Measurements from ENCODE around the gene LRRC25. TPM values are rescaled to one million over a fixed set of nuclear protein-coding genes. Genes with fewer than 3 reads are reported as not detected.

Gene LRRC25
- 1.5 TPM for total RNA-seq
- polyA plus RNA-seq (ENCODE audit: insufficient read depth in 1 of 8, insufficient read length in 8 of 8, low replicate concordance in 1 of 8) = 1 to 10 TPM; 1.2 to 2.4 (median 1.7) TPM
- long read RNA-seq, donor 1, partial matches to known transcripts = 0 of 2 reads
- long read RNA-seq, donor 1, other reads (novel, unspliced or antisense) = 0 of 2 reads
- long read RNA-seq, donor 2 = 0 reads
- long read RNA-seq, donor 3, partial matches to known transcripts = 0 of 2 reads
- long read RNA-seq, donor 3, other reads (novel, unspliced or antisense) = 0 of 2 reads
- long read RNA-seq, donor 4, partial matches to known transcripts = 0 of 1 reads
- long read RNA-seq, donor 4, other reads (novel, unspliced or antisense) = 0 of 1 reads
- long read RNA-seq, donor 5, partial matches to known transcripts = 0 of 5 reads
- long read RNA-seq, donor 5, other reads (novel, unspliced or antisense) = 0 of 5 reads
- long read RNA-seq, donor 6 = 0 reads
- long read RNA-seq, donor 7, partial matches to known transcripts = 0 of 1 reads
- long read RNA-seq, donor 7, other reads (novel, unspliced or antisense) = 0 of 1 reads
- long read RNA-seq, donor 8 = 0 reads
- long read RNA-seq, donor 9, partial matches to known transcripts = 0 of 1 reads
- long read RNA-seq, donor 9, other reads (novel, unspliced or antisense) = 0 of 1 reads
- long read RNA-seq, donor 10 = 0 reads
- long read RNA-seq, donor 11, partial matches to known transcripts = 0 of 2 reads
- long read RNA-seq, donor 11, other reads (novel, unspliced or antisense) = 0 of 2 reads

DNA sequence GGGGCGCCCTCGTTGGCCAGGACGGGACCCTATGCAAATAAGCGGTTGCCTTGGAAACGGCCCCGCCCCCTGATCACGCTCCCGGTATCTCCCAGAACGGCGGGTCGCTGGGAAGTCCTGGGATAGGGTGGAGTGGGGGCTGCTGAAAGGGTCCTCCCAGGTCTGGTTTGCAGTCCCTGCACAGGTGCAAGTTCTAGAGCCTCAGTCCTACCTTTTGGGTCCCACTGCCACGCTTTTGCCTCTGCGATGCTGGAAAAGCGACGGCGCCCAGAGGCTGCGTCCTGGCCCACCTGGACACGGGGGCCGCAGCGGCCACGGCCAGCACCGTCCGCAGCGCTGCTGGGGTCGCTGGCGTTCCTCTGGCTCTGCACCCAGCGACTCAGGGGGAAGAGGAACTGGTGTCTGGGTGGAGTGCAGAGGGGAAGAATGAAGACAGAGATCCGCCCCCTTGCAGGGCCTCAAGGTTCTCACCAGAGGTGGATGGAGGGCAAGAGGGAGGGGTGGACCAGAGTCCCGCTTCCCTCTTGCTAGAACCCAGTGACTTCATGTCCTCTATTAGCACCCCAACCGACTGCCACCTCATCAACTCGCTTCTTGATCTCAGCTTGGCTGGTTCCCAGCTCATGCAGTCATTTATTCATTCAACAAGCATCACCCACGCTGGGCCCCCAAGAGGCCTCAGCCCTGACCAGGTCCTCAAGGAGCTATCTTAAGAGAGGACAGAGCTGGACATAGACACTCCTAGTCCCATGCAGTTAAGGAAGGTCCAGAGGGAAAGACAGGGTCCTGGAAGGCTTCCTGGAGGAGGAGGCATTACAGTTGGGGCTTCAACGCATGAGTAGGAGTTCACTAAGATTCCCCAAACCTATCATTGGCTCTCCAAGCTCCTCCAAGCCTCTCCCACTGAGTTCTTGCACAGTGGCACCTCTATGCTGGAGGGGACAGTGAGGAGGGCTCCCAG, at the start of gene LRRC25:
LRRC25 (minus strand) TSS at position 381 of the 961 bp plus-strand sequence. CDS start 659 bp downstream, outside the sequence.
- peaks cover 22% of the 10 kb centered on the region for H3K4me1 ChIP-seq (ENCODE audit: control insufficient read depth, insufficient read depth, low read length)
- no peak within 1 kb of the TSS for H3K27ac ChIP-seq (ENCODE audit: low read length)
- WGBS (ENCODE audit: insufficient coverage) = 10% methylated on average over 20 of the region's 33 CpGs
- peak; percentile 76 for DNase-seq
- H3K27me3 ChIP-seq (ENCODE audit: control insufficient read depth, insufficient read depth, low read length) = peaks cover 17% of the 10 kb centered on the region
- H3K4me3 ChIP-seq (ENCODE audit: low read length) = peak within 1 kb of the TSS; percentile 26
- H3K36me3 ChIP-seq (ENCODE audit: control insufficient read depth, insufficient read depth, low read length) = no peaks in the 10 kb centered on the region
- no peaks in the 10 kb centered on the region for H3K9me3 ChIP-seq (replicated peaks; ENCODE audit: control insufficient read depth, low read depth, low read length)

DNA sequence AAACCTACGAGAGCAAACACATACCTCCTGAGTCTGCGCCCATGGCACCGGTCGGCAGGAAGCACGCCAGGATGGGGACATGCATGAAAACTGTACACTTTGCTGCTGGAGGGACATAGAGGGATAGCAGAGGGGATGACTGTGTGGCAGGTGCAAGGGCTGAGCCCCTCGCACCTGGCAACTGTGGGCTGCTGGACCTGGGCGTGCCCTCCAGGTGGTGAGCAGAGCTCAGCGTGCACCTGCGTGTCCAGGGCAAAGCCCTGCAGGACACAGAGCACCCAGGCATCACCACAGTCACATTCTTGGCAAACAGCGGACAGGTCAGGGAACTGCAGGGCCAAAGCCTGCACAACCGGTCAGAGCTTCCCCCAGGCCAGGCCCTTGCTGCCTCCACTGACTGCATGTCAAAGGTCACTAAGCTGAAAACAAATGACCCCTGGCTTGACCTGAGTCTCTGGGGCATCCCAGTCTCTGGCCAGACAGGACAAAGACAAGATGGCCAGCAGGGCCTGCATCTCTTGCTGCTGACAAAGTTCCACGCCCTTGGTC, 49.5 kb upstream of the LRRC25 start:
- no peaks in the 10 kb centered on the region for H3K9me3 ChIP-seq (replicated peaks; ENCODE audit: control insufficient read depth, low read depth, low read length)
- no peak overlapping the region for H3K4me3 ChIP-seq (ENCODE audit: low read length)
- H3K36me3 ChIP-seq (ENCODE audit: control insufficient read depth, insufficient read depth, low read length) = peaks cover 75% of the 10 kb centered on the region
- H3K4me1 ChIP-seq (ENCODE audit: control insufficient read depth, insufficient read depth, low read length) = peaks cover 66% of the 10 kb centered on the region
- H3K27me3 ChIP-seq (ENCODE audit: control insufficient read depth, insufficient read depth, low read length) = no peaks in the 10 kb centered on the region
- 87% methylated on average over 9 of the region's 12 CpGs for WGBS (ENCODE audit: insufficient coverage)
- no peak for DNase-seq
- no peak overlapping the region for H3K27ac ChIP-seq (ENCODE audit: low read length)

DNA sequence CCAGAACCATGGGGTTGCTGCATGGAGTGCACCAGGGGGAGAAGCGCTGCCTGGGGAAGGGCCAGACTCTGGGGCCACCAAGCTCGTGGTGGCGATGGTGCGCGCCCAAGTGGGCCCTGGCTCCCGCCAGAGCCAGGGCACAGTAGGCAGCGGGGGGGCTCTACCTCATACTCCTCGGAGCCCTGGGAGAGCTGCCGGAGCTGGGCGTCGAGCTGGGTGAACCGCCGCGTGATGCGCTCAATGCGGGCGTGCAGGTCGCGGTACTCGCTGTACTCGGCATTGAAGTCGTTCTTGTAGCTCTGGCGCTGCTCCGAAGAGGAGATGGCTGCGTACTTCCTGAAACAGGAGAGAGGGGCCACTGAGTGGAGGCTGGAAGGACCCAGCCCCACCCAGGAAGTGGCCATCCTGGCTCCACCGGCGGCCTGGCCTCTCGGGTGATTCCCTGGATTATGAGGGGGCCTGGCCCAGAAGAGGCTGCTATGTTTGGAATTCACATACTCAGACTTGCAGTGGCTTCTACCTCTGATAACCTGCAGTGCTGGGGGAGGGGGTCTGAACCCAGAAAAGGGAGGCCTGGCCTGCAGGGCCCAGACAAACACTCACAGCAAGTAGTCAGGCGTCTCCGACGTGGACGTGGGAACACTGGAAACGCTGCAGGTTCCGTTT, 48.9 kb upstream of the LRRC25 start:
- Histone ChIP-seq H3K4me1 (ENCODE audit: control insufficient read depth, insufficient read depth, low read length) (peaks cover 62% of the 10 kb centered on the region), H3K36me3 (ENCODE audit: control insufficient read depth, insufficient read depth, low read length) (peaks cover 69% of the 10 kb centered on the region), H3K27ac (ENCODE audit: low read length) (no peak overlapping the region), H3K9me3 (replicated peaks; ENCODE audit: control insufficient read depth, low read depth, low read length) (no peaks in the 10 kb centered on the region), H3K27me3 (ENCODE audit: control insufficient read depth, insufficient read depth, low read length) (no peaks in the 10 kb centered on the region), H3K4me3 (ENCODE audit: low read length) (no peak overlapping the region)
- DNase-seq = no peak
- WGBS (ENCODE audit: insufficient coverage) = 92% methylated on average over 32 of the region's 34 CpGs

DNA sequence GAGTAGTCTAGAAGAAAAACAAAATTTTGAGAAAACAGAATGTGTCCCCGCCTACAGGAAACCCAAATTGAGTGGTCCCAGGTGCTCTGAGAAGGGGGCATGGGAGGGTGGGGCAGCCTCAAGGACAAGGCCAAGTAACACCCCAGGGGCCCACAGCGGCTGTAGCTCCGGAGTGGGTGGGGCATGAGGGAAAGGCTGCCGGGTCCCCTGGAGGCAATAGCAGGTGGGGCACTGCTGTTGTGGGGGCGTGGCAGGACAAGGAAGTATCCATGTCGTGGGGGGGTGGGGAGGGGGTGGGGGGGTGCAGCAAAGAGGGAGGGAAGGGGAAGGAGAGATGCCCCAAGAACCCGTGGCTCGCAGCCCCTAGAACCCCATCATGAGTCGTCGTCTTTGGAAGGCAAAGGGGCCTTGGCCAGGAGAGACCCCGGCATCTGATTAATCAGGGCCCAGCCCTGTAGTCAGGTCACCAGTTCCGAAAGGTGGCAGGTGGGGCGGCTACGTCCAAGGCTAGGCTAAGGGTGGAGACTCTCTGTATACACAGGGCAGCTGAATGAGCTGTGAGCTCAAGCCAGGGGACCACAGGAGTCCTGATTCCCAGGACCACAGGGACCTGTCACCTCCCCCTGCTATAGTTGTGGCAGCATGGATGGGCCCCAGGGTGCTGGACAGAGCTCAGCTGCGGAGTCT, 48.0 kb upstream of the LRRC25 start:
- Histone ChIP-seq H3K4me1 (ENCODE audit: control insufficient read depth, insufficient read depth, low read length) (peaks cover 59% of the 10 kb centered on the region), H3K27ac (ENCODE audit: low read length) (peak overlapping the region; percentile 29), H3K27me3 (ENCODE audit: control insufficient read depth, insufficient read depth, low read length) (no peaks in the 10 kb centered on the region), H3K4me3 (ENCODE audit: low read length) (no peak overlapping the region), H3K9me3 (replicated peaks; ENCODE audit: control insufficient read depth, low read depth, low read length) (no peaks in the 10 kb centered on the region), H3K36me3 (ENCODE audit: control insufficient read depth, insufficient read depth, low read length) (peaks cover 60% of the 10 kb centered on the region)
- no peak for DNase-seq
- WGBS (ENCODE audit: insufficient coverage) = 76% methylated on average over 5 of the region's 15 CpGs

DNA sequence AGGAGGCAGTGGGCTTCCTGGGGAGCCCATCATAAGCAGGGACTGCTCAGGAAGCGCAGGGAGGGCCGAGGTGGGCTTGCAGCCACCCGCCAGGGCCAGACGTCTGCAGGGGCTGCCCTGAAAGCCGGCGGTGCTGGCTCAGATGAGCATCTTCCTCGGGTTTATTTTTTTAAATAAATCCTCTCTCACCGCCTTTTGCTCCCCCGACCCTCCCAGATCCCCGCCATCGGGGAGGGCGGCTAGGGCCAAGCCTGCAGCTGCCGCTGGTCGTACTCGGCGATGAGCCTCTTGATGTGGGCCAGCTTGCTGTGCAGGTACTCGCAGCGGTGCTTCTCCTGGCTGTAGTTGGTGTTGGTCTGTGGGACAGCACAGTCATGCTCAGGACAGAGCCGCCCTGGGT, 47.1 kb upstream of the LRRC25 start:
- Histone ChIP-seq H3K27me3 (ENCODE audit: control insufficient read depth, insufficient read depth, low read length) (no peaks in the 10 kb centered on the region), H3K4me1 (ENCODE audit: control insufficient read depth, insufficient read depth, low read length) (peaks cover 59% of the 10 kb centered on the region)
- WGBS (ENCODE audit: insufficient coverage) = 81% methylated on average over 11 of the region's 19 CpGs

DNA sequence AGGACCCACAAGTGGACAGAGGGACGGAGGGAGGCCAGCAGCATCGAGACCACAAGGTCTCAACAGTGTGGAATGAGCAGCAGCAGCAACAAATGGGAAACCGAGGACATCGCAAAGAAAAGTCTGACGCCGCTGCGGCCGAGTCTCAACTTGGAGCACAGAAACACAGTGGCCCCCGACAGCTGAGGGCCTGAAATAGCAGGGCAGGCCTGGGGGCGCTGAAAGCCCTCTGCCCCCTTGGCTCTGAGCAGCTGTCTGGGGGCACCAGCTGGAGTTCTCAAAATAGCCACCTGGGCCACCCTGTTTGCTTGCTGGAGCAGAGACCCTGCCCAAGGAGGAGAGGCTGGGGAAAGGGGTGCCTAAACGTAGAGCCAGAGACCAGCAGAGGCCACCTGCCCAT, 46.4 kb upstream of the LRRC25 start:
- Histone ChIP-seq H3K9me3 (replicated peaks; ENCODE audit: control insufficient read depth, low read depth, low read length) (no peaks in the 10 kb centered on the region), H3K4me1 (ENCODE audit: control insufficient read depth, insufficient read depth, low read length) (peaks cover 59% of the 10 kb centered on the region), H3K36me3 (ENCODE audit: control insufficient read depth, insufficient read depth, low read length) (peaks cover 48% of the 10 kb centered on the region), H3K4me3 (ENCODE audit: low read length) (peak overlapping the region; percentile 51), H3K27me3 (ENCODE audit: control insufficient read depth, insufficient read depth, low read length) (no peaks in the 10 kb centered on the region), H3K27ac (ENCODE audit: low read length) (peak overlapping the region; percentile 81)
- DNase-seq = peak; percentile 79
- WGBS (ENCODE audit: insufficient coverage) = 82% methylated on average over 11 of the region's 11 CpGs

More for the DNA sequence above, 47.1 kb upstream of the LRRC25 start:
- DNase-seq = no peak
- Histone ChIP-seq H3K9me3 (replicated peaks; ENCODE audit: control insufficient read depth, low read depth, low read length) (no peaks in the 10 kb centered on the region), H3K36me3 (ENCODE audit: control insufficient read depth, insufficient read depth, low read length) (peaks cover 54% of the 10 kb centered on the region), H3K27ac (ENCODE audit: low read length) (peak overlapping the region; percentile 62), H3K4me3 (ENCODE audit: low read length) (peak overlapping the region; percentile 17)

DNA sequence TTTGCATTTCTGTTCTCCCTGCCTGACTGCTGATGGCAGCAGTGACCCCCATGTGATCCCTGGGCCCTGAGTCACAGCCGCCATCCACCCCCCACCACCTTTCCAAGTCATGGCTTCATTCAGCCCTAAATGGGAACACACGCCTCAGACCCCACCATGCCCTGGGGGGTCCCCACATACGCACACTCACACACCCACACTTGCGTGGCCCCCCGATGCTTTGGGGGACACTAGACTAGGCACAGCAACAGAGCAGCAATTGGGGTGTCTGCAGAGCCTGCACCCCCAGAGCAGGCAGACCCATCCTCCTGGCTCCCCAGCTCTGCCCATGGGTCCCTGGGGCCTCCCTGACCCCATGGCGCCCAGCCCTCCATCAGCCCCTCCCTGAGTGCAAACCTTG, 46.0 kb upstream of the LRRC25 start:
- peaks cover 43% of the 10 kb centered on the region for H3K36me3 ChIP-seq (ENCODE audit: control insufficient read depth, insufficient read depth, low read length)
- DNase-seq = no peak
- H3K27ac ChIP-seq (ENCODE audit: low read length) = peak overlapping the region; percentile 81
- 86% methylated on average over 5 of the region's 6 CpGs for WGBS (ENCODE audit: insufficient coverage)
- H3K4me3 ChIP-seq (ENCODE audit: low read length) = peak overlapping the region; percentile 51
- H3K27me3 ChIP-seq (ENCODE audit: control insufficient read depth, insufficient read depth, low read length) = no peaks in the 10 kb centered on the region
- H3K9me3 ChIP-seq (replicated peaks; ENCODE audit: control insufficient read depth, low read depth, low read length) = no peaks in the 10 kb centered on the region
- H3K4me1 ChIP-seq (ENCODE audit: control insufficient read depth, insufficient read depth, low read length) = peaks cover 62% of the 10 kb centered on the region

DNA sequence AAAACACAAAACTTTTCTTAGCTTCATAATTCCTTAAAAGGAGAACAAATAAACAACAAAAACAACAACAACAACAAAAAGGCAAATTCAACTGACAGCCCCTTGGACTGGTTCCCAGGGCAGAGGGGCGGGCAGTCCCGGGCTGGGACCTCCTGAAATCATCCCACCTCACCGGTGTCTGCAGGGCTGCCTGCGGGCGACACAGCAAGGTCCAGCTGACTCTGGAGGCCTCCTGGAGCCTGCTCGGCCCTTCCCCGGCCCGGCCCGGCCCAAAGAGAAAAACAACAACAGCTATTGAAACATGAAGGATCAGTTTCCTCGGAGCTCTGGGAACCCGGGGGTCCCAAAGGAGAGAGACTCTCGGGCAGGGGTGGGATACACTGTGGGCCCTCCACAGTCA, 45.5 kb upstream of the LRRC25 start:
- H3K36me3 ChIP-seq (ENCODE audit: control insufficient read depth, insufficient read depth, low read length) = peaks cover 39% of the 10 kb centered on the region
- peaks cover 66% of the 10 kb centered on the region for H3K4me1 ChIP-seq (ENCODE audit: control insufficient read depth, insufficient read depth, low read length)
- H3K27ac ChIP-seq (ENCODE audit: low read length) = peak overlapping the region; percentile 81
- H3K9me3 ChIP-seq (replicated peaks; ENCODE audit: control insufficient read depth, low read depth, low read length) = no peaks in the 10 kb centered on the region
- DNase-seq = no peak
- no peaks in the 10 kb centered on the region for H3K27me3 ChIP-seq (ENCODE audit: control insufficient read depth, insufficient read depth, low read length)
- WGBS (ENCODE audit: insufficient coverage) = 73% methylated on average over 9 of the region's 12 CpGs
- peak overlapping the region; percentile 51 for H3K4me3 ChIP-seq (ENCODE audit: low read length)

All from muscle of leg (tissue), 16 donors.